Endothelial cell of umbilical vein (primary cell): Measurements from ENCODE around the gene PSD4. TPM values are rescaled to one million over a fixed set of nuclear protein-coding genes. Genes with fewer than 3 reads are reported as not detected.

Experiments
- BruUV-seq: library from RNA; stranded (reverse); fragments of 400-500 nt; replicated peaks from 2 replicates; lab custom pipeline; 2021; lab: Mats Ljungman, UMichigan
- CTCF ChIA-PET: fragments of 300-600, 350-600 bp; sonication (Branson Sonifier 250); formaldehyde crosslinking; loops from one replicate; lab custom pipeline; 2021; ENCODE audit warnings: antibody characterized with exemption, inconsistent platforms; lab: Charles Lee
- POLR2A ChIA-PET: fragments of 300-600, 350-600 bp; sonication (Branson Sonifier 250); formaldehyde crosslinking; loops from one replicate; lab custom pipeline; 2021; ENCODE audit warnings: antibody characterized with exemption, inconsistent platforms; lab: Charles Lee
- DNase-seq: peaks from one replicate; pipeline ENCODE4 v3.0.0-alpha.2; 2011; ENCODE audit warnings: low read depth, low spot score
- FAIRE-seq: peaks from 2 replicates; lab custom pipeline; 2011; peaks lifted over from hg19 to GRCh38; lab: Jason Lieb, UNC
- H2AFZ ChIP-seq: 2 replicates; pipeline ENCODE4 v1.6.0; 2012; ENCODE audit warnings: low read depth, low read length, control low read depth, inconsistent platforms
- H3K27ac ChIP-seq: 2 replicates; pipeline ENCODE4 v1.5.1; 2011; ENCODE audit warnings: low read depth, mild to moderate bottlenecking, control low read depth, low read length, moderate library complexity; ENCODE audit not compliant: insufficient read depth
- H3K27me3 ChIP-seq, 2 experiments: 2 replicates each; pipeline versions ENCODE4 v1.6.0 to v1.6.1; 2011; ENCODE audit warnings: low read length in 2 of 2, mixed read lengths in 1 of 2; ENCODE audit not compliant: control insufficient read depth in 2 of 2, insufficient read depth in 2 of 2
- H3K36me3 ChIP-seq, 2 experiments: 2 replicates in 1 of 2; 3 replicates in 1 of 2; pipeline ENCODE4 v1.5.1; 2011; ENCODE audit warnings: low read length in 2 of 2, mild to moderate bottlenecking in 1 of 2, moderate library complexity in 1 of 2; ENCODE audit not compliant: control insufficient read depth in 2 of 2, insufficient read depth in 2 of 2; ENCODE audit errors: extremely low read depth in 1 of 2
- H3K4me1 ChIP-seq: 3 replicates; pipeline ENCODE4 v1.5.1; 2011; ENCODE audit warnings: mild to moderate bottlenecking, low read length; ENCODE audit not compliant: control insufficient read depth, insufficient read depth; ENCODE audit errors: extremely low read depth
- H3K4me2 ChIP-seq: 2 replicates; pipeline ENCODE4 v1.6.1; 2011; ENCODE audit warnings: low read length, control low read depth, mixed read lengths; ENCODE audit not compliant: insufficient read depth
- H3K4me3 ChIP-seq, 3 experiments: fragments of 200-600 bp in 1 of 3; sonication (generic), shearing (Covaris generic) in 1 of 3; replicated peaks in 1 of 3; 2 replicates each; pipeline ENCODE4 v1.5.1; 2011 to 2016; ENCODE audit warnings: control low read depth in 3 of 3, low read length in 3 of 3, mild to moderate bottlenecking in 2 of 3, inconsistent platforms in 1 of 3, low read depth in 1 of 3, moderate library complexity in 1 of 3; ENCODE audit not compliant: insufficient read depth in 1 of 3
- H3K79me2 ChIP-seq: 2 replicates; pipeline ENCODE4 v1.6.0; 2012; ENCODE audit warnings: low read length, inconsistent platforms; ENCODE audit not compliant: control insufficient read depth, insufficient read depth
- H3K9ac ChIP-seq: replicated peaks from 2 replicates; pipeline ENCODE3; 2011; ENCODE audit warnings: low read length, control low read depth; ENCODE audit not compliant: insufficient read depth; ENCODE audit errors: extremely low read depth
- H3K9me1 ChIP-seq: replicated peaks from 3 replicates; pipeline ENCODE4 v1.6.0; 2011; ENCODE audit warnings: mild to moderate bottlenecking, low read length; ENCODE audit not compliant: control insufficient read depth, insufficient read depth; ENCODE audit errors: extremely low read depth
- H3K9me3 ChIP-seq: replicated peaks from 2 replicates; pipeline ENCODE4 v1.5.1; 2012; ENCODE audit warnings: low read length, inconsistent platforms; ENCODE audit not compliant: control insufficient read depth, insufficient read depth
- H4K20me1 ChIP-seq: replicated peaks from 2 replicates; pipeline ENCODE3; 2011; ENCODE audit warnings: mild to moderate bottlenecking, low read length; ENCODE audit not compliant: control insufficient read depth, insufficient read depth; ENCODE audit errors: extremely low read depth
- EZH2 ChIP-seq: IDR thresholded peaks from 2 replicates; pipeline ENCODE4 v1.6.1; 2012; ENCODE audit warnings: borderline replicate concordance, low read depth, mild to moderate bottlenecking, moderate library complexity, low read length, inconsistent platforms; ENCODE audit not compliant: severe bottlenecking
- FOS ChIP-seq: IDR thresholded peaks from 2 replicates; pipeline ENCODE4 v1.6.1; 2011; ENCODE audit warnings: mild to moderate bottlenecking, low read length, moderate library complexity, borderline replicate concordance; ENCODE audit not compliant: insufficient read depth
- GATA2 ChIP-seq: IDR thresholded peaks from 2 replicates; pipeline ENCODE4 v1.7.0; 2011; ENCODE audit warnings: low read depth, mild to moderate bottlenecking, moderate library complexity, mixed read lengths, low read length; ENCODE audit not compliant: insufficient read length, insufficient read depth
- JUN ChIP-seq: IDR thresholded peaks from 2 replicates; pipeline ENCODE4 v1.6.1; 2011; ENCODE audit warnings: borderline replicate concordance, low read depth; ENCODE audit not compliant: insufficient read length, insufficient read depth
- MAX ChIP-seq: IDR thresholded peaks from 2 replicates; pipeline ENCODE4 v1.6.1; 2011; ENCODE audit not compliant: insufficient read depth, insufficient read length
- MYC ChIP-seq: IDR thresholded peaks from one replicate; pipeline ENCODE4 v1.6.1; 2011; ENCODE audit warnings: mild to moderate bottlenecking, low read depth, low read length
- POLR2A ChIP-seq: IDR thresholded peaks from 2 replicates; pipeline ENCODE4 v1.6.1; 2012; ENCODE audit warnings: low read depth, mild to moderate bottlenecking, control low read depth, low read length
- POLR2AphosphoS5 ChIP-seq: IDR thresholded peaks from 2 replicates; pipeline ENCODE4 v1.6.1; 2012; ENCODE audit warnings: low read depth, mild to moderate bottlenecking, control low read depth, low read length, moderate library complexity; ENCODE audit not compliant: insufficient read depth
- dilution Hi-C: fragments of 300-500 bp; cut with MboI; formaldehyde crosslinking; loops from one replicate; pipeline ENCODE4 v1.15.0; 2019; ENCODE audit warnings: low sequenced_read_pairs; ENCODE audit not compliant: extremely low pct_ligation_motif_present
- intact Hi-C: fragments of 100-400 bp; cut with micrococcal nuclease; formaldehyde crosslinking; loops from one replicate; pipeline ENCODE4 v1.10.0; 2022
- polyA plus RNA-seq, 4 experiments: library from polyadenylated mRNA; depleted of rRNA in 3 of 4; stranded (reverse) in 3 of 4; unstranded in 1 of 4; fragments of >200 nt; gene quantifications; 2 replicates each; pipeline versions ENCODE4 v1.2.1 to v1.2.3, GENCODE V29; 2011 to 2012; ENCODE audit warnings: missing spikeins in 1 of 4
- total RNA-seq: library from RNA; stranded (reverse); gene quantifications from 2 replicates; pipeline ENCODE4 v1.2.3, GENCODE V29; 2021
- TF ChIP-seq, protein P1 (sequence below), 2 donors: IDR thresholded peaks; 1 replicate in 1 of 2; 2 replicates in 1 of 2; pipeline ENCODE4 v1.5.1; 2011; ENCODE audit warnings: low read length in 2 of 2, mild to moderate bottlenecking in 2 of 2, moderate library complexity in 2 of 2, control low read depth in 1 of 2, inconsistent platforms in 1 of 2, low read depth in 1 of 2; ENCODE audit not compliant: insufficient read depth in 1 of 2; ENCODE audit errors: extremely low read depth in 1 of 2

The PSD4 gene
- total and polyA plus RNA-seq, 2 donors (not counting 3 experiments of a cell fraction or from before 2014, with no cell fraction given) = 0.01 to 0.24 TPM

- no peaks in the 10 kb centered on the region for H4K20me1 ChIP-seq
- POLR2A ChIA-PET = no interaction called here
- BruUV-seq = no TSS peak
- H3K27me3 ChIP-seq = peaks cover 0 to 5% of the 10 kb centered on the region in 2 experiments
- no peaks in the 10 kb centered on the region for H3K36me3 ChIP-seq
- H2AFZ ChIP-seq = no peak overlapping the region
- H3K27ac ChIP-seq = no peak overlapping the region
- H3K4me2 ChIP-seq = no peak overlapping the region
- no peak overlapping the region for H3K4me3 ChIP-seq
- H3K79me2 ChIP-seq = no peaks in the 10 kb centered on the region
- TF ChIP-seq POLR2A = no peak
- no peak for TF ChIP-seq EZH2
- TF ChIP-seq, protein P1, sequence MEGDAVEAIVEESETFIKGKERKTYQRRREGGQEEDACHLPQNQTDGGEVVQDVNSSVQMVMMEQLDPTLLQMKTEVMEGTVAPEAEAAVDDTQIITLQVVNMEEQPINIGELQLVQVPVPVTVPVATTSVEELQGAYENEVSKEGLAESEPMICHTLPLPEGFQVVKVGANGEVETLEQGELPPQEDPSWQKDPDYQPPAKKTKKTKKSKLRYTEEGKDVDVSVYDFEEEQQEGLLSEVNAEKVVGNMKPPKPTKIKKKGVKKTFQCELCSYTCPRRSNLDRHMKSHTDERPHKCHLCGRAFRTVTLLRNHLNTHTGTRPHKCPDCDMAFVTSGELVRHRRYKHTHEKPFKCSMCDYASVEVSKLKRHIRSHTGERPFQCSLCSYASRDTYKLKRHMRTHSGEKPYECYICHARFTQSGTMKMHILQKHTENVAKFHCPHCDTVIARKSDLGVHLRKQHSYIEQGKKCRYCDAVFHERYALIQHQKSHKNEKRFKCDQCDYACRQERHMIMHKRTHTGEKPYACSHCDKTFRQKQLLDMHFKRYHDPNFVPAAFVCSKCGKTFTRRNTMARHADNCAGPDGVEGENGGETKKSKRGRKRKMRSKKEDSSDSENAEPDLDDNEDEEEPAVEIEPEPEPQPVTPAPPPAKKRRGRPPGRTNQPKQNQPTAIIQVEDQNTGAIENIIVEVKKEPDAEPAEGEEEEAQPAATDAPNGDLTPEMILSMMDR (IDR thresholded peaks at IDR 0.05; ENCODE audit: extremely low read depth in 1 of 2, insufficient read depth in 1 of 2, low read depth in 1 of 2, low read length in 2 of 2) = no peak
- no peak for TF ChIP-seq FOS
- TF ChIP-seq MAX = no peak
- TF ChIP-seq POLR2AphosphoS5 = no peak
- TF ChIP-seq JUN = no peak
- no peak for TF ChIP-seq MYC
- no peak for TF ChIP-seq GATA2
- dilution Hi-C loops (no loop called here), intact Hi-C loops (no loop called here)
- H3K4me1 ChIP-seq = peaks cover 16% of the 10 kb centered on the region
- H3K9me1 ChIP-seq = no peaks in the 10 kb centered on the region
- CTCF ChIA-PET = interaction anchor here (1.1 to 2.7 kb wide), 7 partner anchors 10 to 82 kb away, joined by 3 to 12 read pairs (median 5); no protein-coding TSS in a partner anchor
- FAIRE-seq (no peak), DNase-seq (no peak)
- H3K9ac ChIP-seq = no peak overlapping the region
- no peaks in the 10 kb centered on the region for H3K9me3 ChIP-seq
Observed at GRCh38 chr2:113219889-113220641, 46.3 kb downstream of the PSD4 start.
